B cell (primary cell): ENCODE measurements around the gene IL1RAPL1. TPM values are rescaled to one million over a fixed set of nuclear protein-coding genes. Genes with fewer than 3 reads are reported as not detected.
"Not testable (repeated sequence)": the region's sequence is repeated elsewhere in the genome, so short reads cannot be mapped to it uniquely, and the experiment has no call there.

Source experiments
- ATAC-seq: fragments of 200-7000 bp; cut with Tn5 transposase; one replicate; pipeline ENCODE4 v1.10.0; 2021; ENCODE audit warnings: low read depth, mild to moderate bottlenecking, moderate number of reproducible peaks, moderate library complexity
- CTCF ChIA-PET: fragments of 350-600 bp; sonication (Branson Sonifier 250); formaldehyde crosslinking; loops from one replicate; lab custom pipeline; 2021; ENCODE audit warnings: antibody characterized with exemption, inconsistent platforms; lab: Charles Lee
- POLR2A ChIA-PET: fragments of 350-600 bp; sonication (Branson Sonifier 250); formaldehyde crosslinking; loops from one replicate; lab custom pipeline; 2021; ENCODE audit warnings: antibody characterized with exemption; lab: Charles Lee
- DNase-seq: peaks from one replicate; pipeline ENCODE4 v3.0.0; 2013
- H2AFZ ChIP-seq: 2 replicates; pipeline ENCODE4 v1.6.1; 2012; ENCODE audit warnings: mild to moderate bottlenecking, low read depth, low read length; ENCODE audit not compliant: insufficient read depth, poor library complexity, severe bottlenecking
- H3K27ac ChIP-seq, 2 donors: 1 replicate in 1 of 2; 2 replicates in 1 of 2; pipeline ENCODE4 v1.5.1; 2012 to 2013; ENCODE audit warnings: low read length in 2 of 2, mild to moderate bottlenecking in 2 of 2, moderate library complexity in 1 of 2
- H3K27me3 ChIP-seq, 4 experiments: fragments of 200-600 bp in 1 of 4; sonication (generic) in 1 of 4; replicated peaks in 1 of 4; 1 replicate in 2 of 4; 2 replicates in 2 of 4; pipeline versions ENCODE4 v1.6.1 to v1.7.0; 2013 to 2016; ENCODE audit warnings: low read length in 3 of 4, mild to moderate bottlenecking in 2 of 4, mixed read lengths in 1 of 4, moderate library complexity in 1 of 4; ENCODE audit not compliant: insufficient read depth in 4 of 4, control insufficient read depth in 3 of 4; ENCODE audit errors: control extremely low read depth in 1 of 4
- H3K36me3 ChIP-seq, 2 experiments: replicated peaks in 1 of 2; 1 replicate in 1 of 2; 2 replicates in 1 of 2; pipeline versions ENCODE4 v1.6.1 to v1.7.1; 2013; ENCODE audit warnings: low read length in 1 of 2; ENCODE audit not compliant: insufficient read depth in 2 of 2, control insufficient read depth in 1 of 2; ENCODE audit errors: control extremely low read depth in 1 of 2, extremely low read depth in 1 of 2
- H3K4me1 ChIP-seq, 2 donors: fragments of 200-600 bp in 1 of 2; sonication (generic) in 1 of 2; 1 replicate in 1 of 2; 2 replicates in 1 of 2; pipeline versions ENCODE4 v1.5.1 to v1.6.1; 2013 to 2017; ENCODE audit warnings: low read length in 2 of 2; ENCODE audit not compliant: control insufficient read depth in 2 of 2, insufficient read depth in 2 of 2
- H3K4me2 ChIP-seq: replicated peaks from 2 replicates; pipeline ENCODE3; 2012; ENCODE audit warnings: mild to moderate bottlenecking, low read depth, low read length; ENCODE audit not compliant: poor library complexity, severe bottlenecking
- H3K4me3 ChIP-seq, 5 experiments: fragments of 200-600 bp in 1 of 5; sonication (generic) in 1 of 5; 1 replicate in 3 of 5; 2 replicates in 2 of 5; pipeline versions ENCODE4 v1.5.1 to v1.7.0; 2011 to 2016; ENCODE audit warnings: low read length in 4 of 5, mild to moderate bottlenecking in 4 of 5, low read depth in 2 of 5, control low read depth in 1 of 5, moderate library complexity in 1 of 5; ENCODE audit not compliant: insufficient read depth in 1 of 5; ENCODE audit errors: control extremely low read depth in 1 of 5, extremely low read depth in 1 of 5
- H3K79me2 ChIP-seq: fragments of 200-600 bp; sonication (generic); one replicate; pipeline ENCODE4 v1.6.0; 2016; ENCODE audit warnings: low read length; ENCODE audit not compliant: control insufficient read depth, insufficient read depth
- H3K9ac ChIP-seq: fragments of 200-600 bp; sonication (generic); 2 replicates; pipeline ENCODE4 v1.6.1; 2017; ENCODE audit warnings: mild to moderate bottlenecking, low read length, moderate library complexity
- H3K9me3 ChIP-seq, 3 donors: one replicate each; pipeline versions ENCODE4 v1.6.1 to v1.7.1; 2013; ENCODE audit warnings: low read length in 2 of 3; ENCODE audit not compliant: control insufficient read depth in 2 of 3, insufficient read depth in 1 of 3; ENCODE audit errors: control extremely low read depth in 1 of 3
- H4K20me1 ChIP-seq: 2 replicates; pipeline ENCODE4 v1.6.0; 2012; ENCODE audit warnings: mild to moderate bottlenecking, low read length; ENCODE audit not compliant: insufficient read depth, control insufficient read depth, poor library complexity, severe bottlenecking
- H3K27ac Mint-ChIP-seq: one replicate; pipeline ENCODE4 v1.8.0; 2021; ENCODE audit warnings: mixed read lengths
- H3K27me3 Mint-ChIP-seq: one replicate; pipeline ENCODE4 v1.8.0; 2021; ENCODE audit warnings: mixed read lengths
- H3K4me1 Mint-ChIP-seq: one replicate; pipeline ENCODE4 v1.8.0; 2021; ENCODE audit warnings: mixed read lengths
- H3K4me3 Mint-ChIP-seq: one replicate; pipeline ENCODE4 v1.8.0; 2021; ENCODE audit warnings: mixed read lengths
- H3K9me3 Mint-ChIP-seq: one replicate; pipeline ENCODE4 v1.8.0; 2022; ENCODE audit warnings: mixed read lengths; ENCODE audit not compliant: insufficient read depth
- CTCF ChIP-seq: fragments of 200-600 bp; IDR thresholded peaks from one replicate; pipeline ENCODE4 v1.8.0; 2022; ENCODE audit warnings: antibody characterized with exemption, mild to moderate bottlenecking
- EZH2 ChIP-seq: IDR thresholded peaks from 2 replicates; pipeline ENCODE4 v1.6.1; 2012; ENCODE audit warnings: borderline replicate concordance, low read depth, mild to moderate bottlenecking, moderate library complexity, low read length; ENCODE audit not compliant: insufficient read depth, poor library complexity, severe bottlenecking
- WGBS: methylation state at CpG from one replicate; pipeline ENCODE4 v1.1.5; 2013; ENCODE audit warnings: missing lambda C conversion rate; ENCODE audit not compliant: insufficient coverage; 5-methylcytosine and 5-hydroxymethylcytosine counted together
- intact Hi-C: fragments of 100-400 bp; cut with micrococcal nuclease; formaldehyde crosslinking; loops from one replicate; pipeline ENCODE4 v1.10.0; 2022
- polyA plus RNA-seq: library from polyadenylated mRNA; depleted of rRNA; stranded (reverse); fragments of >200 nt; gene quantifications from 2 replicates; pipeline ENCODE4 v1.2.3, GENCODE V29; 2012
- total RNA-seq, 2 donors: library from RNA; stranded (reverse); fragments of 120-200 nt in 1 of 2; gene quantifications; 1 replicate in 1 of 2; 2 replicates in 1 of 2; pipeline versions ENCODE4 v1.2.3 to v1.2.4, GENCODE V29; 2013 to 2022

Gene IL1RAPL1
- total and polyA plus RNA-seq, 2 donors (not counting 1 experiment from before 2014, with no cell fraction given) = not detected

- Mint-ChIP-seq H3K27ac (no peak overlapping the region), H3K4me1 (no peaks in the 10 kb centered on the region), H3K27me3 (no peaks in the 10 kb centered on the region), H3K4me3 (no peak overlapping the region), H3K9me3 (no peaks in the 10 kb centered on the region)
- Histone ChIP-seq H3K36me3 (no peaks in the 10 kb centered on the region), H4K20me1 (no peaks in the 10 kb centered on the region), H3K9ac (no peak overlapping the region), H3K4me3 (no peak overlapping the region), H3K27me3 (no peaks in the 10 kb centered on the region), H2AFZ (no peak overlapping the region), H3K9me3 (no peaks in the 10 kb centered on the region), H3K4me1 (no peaks in the 10 kb centered on the region), H3K79me2 (no peaks in the 10 kb centered on the region), H3K27ac (no peak overlapping the region), H3K4me2 (no peak overlapping the region)
- no CpG with 5 or more reads among the region's 3 CpGs for WGBS
- CTCF ChIA-PET = no interaction called here
- no peak for TF ChIP-seq CTCF
- TF ChIP-seq EZH2 = no peak
- DNase-seq (no peak), ATAC-seq (no peak)
- intact Hi-C loops = no loop called here
- POLR2A ChIA-PET = no interaction called here
These were observed 728.7 kb downstream of the IL1RAPL1 start for GRCh38 chrX:29315931-29316330.

GRCh38 chrX:29318012-29318411 lies 730.8 kb downstream of the IL1RAPL1 start:
- Histone ChIP-seq H4K20me1 (no peaks in the 10 kb centered on the region), H3K27me3 (no peaks in the 10 kb centered on the region), H3K9ac (no peak overlapping the region), H3K9me3 (no peaks in the 10 kb centered on the region), H3K4me1 (no peaks in the 10 kb centered on the region), H3K79me2 (no peaks in the 10 kb centered on the region), H3K36me3 (no peaks in the 10 kb centered on the region), H3K4me2 (no peak overlapping the region), H3K27ac (no peak overlapping the region), H3K4me3 (no peak overlapping the region), H2AFZ (no peak overlapping the region)
- ATAC-seq (no peak), DNase-seq (no peak)
- POLR2A ChIA-PET = no interaction called here
- no CpG with 5 or more reads among the region's 1 CpG for WGBS
- intact Hi-C loops = no loop called here
- Mint-ChIP-seq H3K27me3 (no peaks in the 10 kb centered on the region), H3K4me3 (no peak overlapping the region), H3K4me1 (no peaks in the 10 kb centered on the region), H3K9me3 (no peaks in the 10 kb centered on the region), H3K27ac (no peak overlapping the region)
- CTCF ChIA-PET = no interaction called here
- no peak for TF ChIP-seq CTCF
- no peak for TF ChIP-seq EZH2

GRCh38 chrX:29332429-29332828 lies 745.2 kb downstream of the IL1RAPL1 start:
- no CpG with 5 or more reads among the region's 3 CpGs for WGBS
- H3K4me1 ChIP-seq, H2AFZ ChIP-seq, H3K9ac ChIP-seq, H3K27me3 Mint-ChIP-seq, ATAC-seq, H3K4me2 ChIP-seq, H3K4me3 ChIP-seq, H3K27me3 ChIP-seq, H3K27ac Mint-ChIP-seq, DNase-seq, H3K36me3 ChIP-seq, H3K4me1 Mint-ChIP-seq, H3K9me3 Mint-ChIP-seq, CTCF ChIA-PET, intact Hi-C loops, H4K20me1 ChIP-seq, H3K79me2 ChIP-seq, H3K4me3 Mint-ChIP-seq, H3K9me3 ChIP-seq, POLR2A ChIA-PET, H3K27ac ChIP-seq: not testable (repeated sequence)
